ENCODE results near the gene FRMD3.

GRCh38 chr9:83385317-83385716 is 152.9 kb downstream of the FRMD3 start:
- TF ChIP-seq EZH2 (IDR thresholded peaks at IDR 0.05; ENCODE audit: low read length, unreplicated experiment) (no peak), EZH2phosphoT487 (IDR thresholded peaks at IDR 0.05; ENCODE audit: borderline replicate concordance, low read length) (no peak), CTCF (conservative IDR thresholded peaks at IDR 0.05; ENCODE audit: low read depth, low read length) (no peak)
